HG03095 (cell line): Measurements from ENCODE around the gene SNX14.
"Not testable (repeated sequence)": the region's sequence is repeated elsewhere in the genome, so short reads cannot be mapped to it uniquely, and the experiment has no call there.

Experiments used
- ATAC-seq: cut with Tn5 transposase; IDR thresholded peaks from one replicate; pipeline ENCODE4 v1.9.1; 2021; ENCODE audit warnings: moderate library complexity; ENCODE audit not compliant: unreplicated experiment

SNX14 gene

GRCh38 chr6:85592033-85592432, 1.6 kb downstream of the SNX14 start:
- ATAC-seq, result no peak

DNA sequence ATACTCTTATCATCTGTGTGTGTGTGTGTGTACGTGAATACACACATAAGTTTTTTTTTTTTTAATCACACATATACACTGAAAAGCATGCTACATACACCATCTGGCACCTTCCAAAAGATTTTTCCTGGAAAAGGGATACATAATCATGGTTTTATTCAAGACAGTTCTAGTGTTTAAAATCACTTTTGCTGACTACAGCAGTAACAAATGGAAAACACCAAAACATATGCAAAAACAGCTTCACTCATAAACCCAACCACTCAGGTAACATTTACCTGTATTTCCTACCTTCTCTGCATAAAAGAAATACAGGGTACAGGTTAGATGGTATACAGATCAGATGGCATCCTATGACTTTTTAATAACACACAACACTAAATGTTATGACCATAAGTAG, 2.5 kb downstream of the SNX14 start:
- no peak for ATAC-seq

GRCh38 chr6:85585741-85586140, 7.9 kb downstream of the SNX14 start:
- no peak for ATAC-seq

GRCh38 chr6:85582832-85583231, 10.8 kb downstream of the SNX14 start:
- ATAC-seq, result not testable (repeated sequence)

DNA sequence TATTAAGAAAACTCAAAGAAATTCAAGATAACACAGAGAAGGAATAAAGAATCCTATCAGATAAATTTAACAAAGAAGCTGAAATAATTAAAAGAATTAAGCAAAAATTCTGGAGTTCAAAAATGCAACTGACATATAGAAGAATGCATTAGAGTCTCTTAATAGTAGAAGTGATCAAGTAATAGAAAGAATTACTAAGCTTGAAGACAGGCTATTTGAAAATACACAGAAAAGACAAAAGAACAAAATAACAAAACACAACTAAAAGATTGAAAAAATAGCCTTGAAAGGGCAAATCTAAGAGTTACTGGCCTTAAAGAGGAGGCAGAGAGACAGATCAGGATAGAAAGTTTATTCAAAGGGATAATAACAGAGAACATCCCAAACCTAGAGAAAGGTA, 12.1 kb downstream of the SNX14 start:
- no peak for ATAC-seq

DNA sequence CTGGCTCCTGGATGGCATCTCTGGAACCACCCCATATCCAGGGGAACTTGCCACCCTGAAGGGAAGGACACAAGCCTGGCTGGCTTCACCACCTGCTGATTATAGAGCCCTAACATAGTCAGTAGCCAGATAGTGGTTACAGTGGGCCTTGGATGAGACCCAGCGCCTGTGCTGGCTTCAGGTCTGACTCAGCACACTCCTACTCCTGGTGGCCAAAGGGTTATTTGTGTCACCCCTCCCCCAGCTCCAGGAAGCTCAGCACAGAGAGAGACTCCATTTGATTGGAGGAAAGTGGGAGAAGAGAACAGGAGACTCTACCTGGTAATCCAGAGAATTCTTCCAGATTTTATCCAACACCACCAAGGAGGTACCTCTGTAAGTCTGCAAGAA, 12.8 kb downstream of the SNX14 start:
- ATAC-seq, result peak; percentile 77

- ATAC-seq, result no peak
Measured at GRCh38 chr6:85580118-85580877, 13.4 kb downstream of the SNX14 start.

DNA sequence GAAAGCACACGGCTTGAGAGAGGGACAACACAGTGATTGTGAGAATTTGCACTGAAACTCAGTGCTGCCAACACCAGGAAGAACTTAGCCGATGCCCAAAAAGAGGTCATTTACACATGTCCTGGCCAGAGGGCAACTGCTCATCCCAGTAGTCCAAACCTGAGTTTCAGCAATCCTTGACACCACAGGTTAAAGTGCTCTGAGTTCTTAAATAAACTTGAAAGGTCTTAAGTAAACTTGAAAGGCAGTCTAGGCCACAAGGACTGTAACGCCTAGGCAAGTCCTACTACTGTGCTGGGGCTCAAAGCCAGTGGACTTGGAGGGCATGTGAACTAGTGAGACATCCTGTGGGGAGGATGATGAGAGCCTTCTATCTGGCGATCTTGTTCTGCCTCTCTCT, 14.1 kb downstream of the SNX14 start:
- no peak for ATAC-seq

DNA sequence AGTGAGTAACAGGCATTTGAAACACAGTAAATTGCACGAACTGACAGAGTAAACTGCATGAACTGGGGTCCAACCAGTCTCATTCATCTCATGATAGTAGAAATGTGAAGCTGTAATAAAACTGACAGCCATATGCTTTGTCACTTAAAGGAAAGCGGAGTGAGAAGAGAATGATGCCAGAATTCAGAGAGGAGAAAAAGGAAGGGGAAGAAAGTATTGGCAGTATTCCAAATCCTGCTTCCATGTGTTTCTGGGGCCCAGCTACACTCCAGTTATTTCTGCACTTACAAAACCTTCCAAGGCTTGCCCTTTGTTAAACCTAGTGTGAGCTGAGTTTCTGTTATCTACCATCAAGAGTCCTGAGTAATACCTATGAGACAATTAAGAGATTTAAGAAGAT, 17.2 kb downstream of the SNX14 start:
- no peak for ATAC-seq

DNA sequence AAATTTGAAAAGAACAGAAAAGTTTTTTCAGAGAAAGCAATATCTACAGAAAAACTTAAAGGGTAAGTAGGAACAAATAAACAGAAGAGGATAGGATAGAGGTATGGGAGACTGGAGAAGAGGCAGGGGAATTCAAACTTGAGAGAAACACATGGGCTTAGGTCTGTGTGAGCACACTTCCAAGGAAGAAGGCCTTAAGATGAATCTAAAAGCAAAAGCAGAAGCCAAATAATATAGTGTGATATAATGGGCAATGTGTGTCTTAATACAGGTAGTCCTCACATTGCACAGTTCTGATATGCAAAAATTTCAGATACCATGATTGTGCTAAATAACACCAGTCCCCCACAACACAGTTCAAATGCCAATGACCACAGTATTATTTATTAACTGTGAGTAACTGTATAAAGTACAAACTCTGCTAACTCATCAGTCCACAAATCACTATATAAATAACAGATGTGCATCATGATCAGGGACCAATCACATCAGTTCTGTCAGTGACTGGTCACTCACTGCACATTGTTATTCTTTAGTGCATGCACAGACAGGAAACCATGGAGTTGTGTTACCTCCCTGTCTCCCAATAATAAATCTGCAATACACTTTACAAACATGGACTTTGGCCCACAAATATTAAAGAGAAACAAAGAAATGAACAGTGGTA, 18.6 kb downstream of the SNX14 start:
- ATAC-seq, result no peak

DNA sequence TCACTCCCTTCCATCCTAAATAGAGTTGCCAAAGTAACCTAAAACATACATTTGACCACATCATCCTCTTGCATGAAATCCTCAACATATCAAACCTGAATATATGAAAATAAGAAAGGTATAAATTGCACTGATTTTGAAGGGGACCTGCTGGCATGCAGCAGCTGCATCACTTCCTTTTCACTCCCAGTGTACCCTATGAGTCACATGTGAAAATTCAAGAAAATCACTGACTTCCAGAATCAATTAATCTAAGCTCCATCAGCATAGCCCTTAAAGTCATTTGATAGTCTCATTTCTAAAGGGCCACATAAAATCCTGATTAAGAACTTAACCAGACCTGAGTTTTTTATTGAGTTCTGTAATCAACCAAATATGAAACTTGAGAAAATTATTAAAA, 24.3 kb downstream of the SNX14 start:
- no peak for ATAC-seq

GRCh38 chr6:85568411-85568810, 25.2 kb downstream of the SNX14 start:
- no peak for ATAC-seq

GRCh38 chr6:85565736-85566135, 27.9 kb downstream of the SNX14 start:
- ATAC-seq, result no peak

GRCh38 chr6:85564223-85564622, 29.4 kb downstream of the SNX14 start:
- ATAC-seq, result not testable (repeated sequence)

GRCh38 chr6:85561750-85562357, 31.8 kb downstream of the SNX14 start:
- ATAC-seq, result no peak

- no peak for ATAC-seq
Measured at GRCh38 chr6:85556992-85557668, 36.5 kb downstream of the SNX14 start.

DNA sequence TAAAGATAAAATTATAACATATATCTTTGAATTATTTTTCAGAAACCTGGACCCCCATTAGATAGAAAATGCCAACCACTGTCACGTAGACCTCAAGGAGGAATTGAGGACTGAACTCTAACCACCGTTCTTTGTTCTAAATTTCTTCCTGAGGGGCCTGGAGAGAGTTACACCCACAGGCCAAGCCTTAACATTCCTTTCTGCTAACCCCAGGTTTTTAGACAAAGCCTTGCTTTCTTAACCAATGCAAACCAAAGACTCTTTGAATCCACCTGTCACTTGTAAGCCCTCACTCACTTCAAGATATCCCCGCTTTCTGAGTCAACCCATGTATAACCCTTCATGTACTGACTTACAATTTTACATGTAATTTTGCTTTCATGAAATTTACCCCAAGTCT, 41.0 kb downstream of the SNX14 start:
- no peak for ATAC-seq

DNA sequence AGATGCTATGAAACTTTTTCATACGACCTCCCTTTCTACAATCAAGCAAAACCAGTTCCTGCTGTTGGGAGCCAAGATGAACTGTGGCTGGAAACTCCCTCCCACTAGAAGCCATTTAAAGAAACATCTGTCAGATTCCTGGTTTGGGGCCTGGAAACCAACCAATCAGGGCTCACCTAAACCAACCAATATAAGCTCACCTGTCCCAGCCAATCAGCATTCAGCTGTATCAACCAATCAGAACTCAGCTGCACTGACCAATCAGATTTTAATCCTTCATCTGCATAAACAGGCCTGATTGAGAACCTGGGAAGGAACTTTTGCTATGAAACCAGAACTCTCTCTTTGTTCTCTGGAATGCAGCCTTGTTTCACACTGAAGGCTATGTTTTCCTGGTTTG, 42.4 kb downstream of the SNX14 start:
- ATAC-seq, result no peak

GRCh38 chr6:85547719-85548118, 45.9 kb downstream of the SNX14 start:
- no peak for ATAC-seq

- no peak for ATAC-seq
Measured at GRCh38 chr6:85544776-85545175, 48.9 kb downstream of the SNX14 start.

- no peak for ATAC-seq
Measured at GRCh38 chr6:85537055-85537494, 56.6 kb downstream of the SNX14 start.

DNA sequence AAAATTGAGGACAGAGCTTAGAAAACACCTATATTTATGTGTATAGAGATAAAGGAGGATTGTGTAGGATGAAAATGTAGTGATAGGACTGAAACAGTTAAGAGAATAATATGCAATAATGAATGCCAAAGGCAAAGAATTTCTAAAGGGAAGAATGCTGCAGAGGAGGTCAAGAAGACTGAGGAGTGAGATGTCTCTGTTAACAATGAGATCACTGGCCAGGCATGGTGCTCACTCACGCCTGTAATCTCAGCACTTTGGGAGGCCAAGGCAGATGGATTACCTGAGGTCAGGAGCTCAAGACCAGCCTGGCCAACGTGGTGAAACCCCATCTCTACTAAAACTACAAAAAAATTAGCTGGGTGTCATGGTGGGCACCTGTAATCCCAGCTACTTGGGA, 69.4 kb downstream of the SNX14 start:
- not testable (repeated sequence) for ATAC-seq
